ENCODE measurements around the gene WDR73. TPM values are rescaled to one million over a fixed set of nuclear protein-coding genes. Genes with fewer than 3 reads are reported as not detected.
"Not testable (repeated sequence)": the region's sequence is repeated elsewhere in the genome, so short reads cannot be mapped to it uniquely, and the experiment has no call there.

The WDR73 gene
- total and polyA plus RNA-seq, 10 of the 15 experiments (the other 5 are each of a cell fraction or from before 2014, with no cell fraction given), result 4.4 to 25.6 (median 16.3) TPM

- H3K4me3 ChIP-seq; H3K27ac ChIP-seq (ENCODE audit: control insufficient read depth, insufficient read depth); H2AFZ ChIP-seq (ENCODE audit: control insufficient read depth, low read depth, low read length); in situ Hi-C loops (cut with MboI); H3K4me1 ChIP-seq (ENCODE audit: control insufficient read depth, insufficient read depth, low read length); BruUV-seq (replicated peaks); intact Hi-C loops (cut with micrococcal nuclease; ENCODE audit: unreplicated experiment); RAD21 ChIA-PET (ENCODE audit: unreplicated experiment); H4K20me1 ChIP-seq (ENCODE audit: control insufficient read depth, insufficient read depth); FAIRE-seq; H3K79me2 ChIP-seq (ENCODE audit: control insufficient read depth, insufficient read depth, low read length); H3K9me3 ChIP-seq (replicated peaks; ENCODE audit: control insufficient read depth, insufficient read depth, low read length); CTCF ChIA-PET; H3K27me3 ChIP-seq (replicated peaks in 1 of 2; ENCODE audit: control insufficient read depth in 2 of 2, insufficient read depth in 2 of 2, low read length in 1 of 2); DNase-seq (ENCODE audit: low read depth, low spot score); H3K9ac ChIP-seq (ENCODE audit: control insufficient read depth, insufficient read depth, low read length): not testable (repeated sequence)
- peak; percentile 58; the same call in 1 of the 2 replicates for TF ChIP-seq SPI1 (IDR thresholded peaks at IDR 0.05; ENCODE audit: borderline replicate concordance, insufficient read depth, low read depth, low read length)
- Histone ChIP-seq H3K4me2 (ENCODE audit: control insufficient read depth, insufficient read depth) (peak overlapping the region; percentile 25; the same call in 1 of the 2 replicates), H3K36me3 (ENCODE audit: control insufficient read depth in 2 of 2, insufficient read depth in 2 of 2, low read length in 1 of 2) (peaks cover 7 to 16% of the 10 kb centered on the region in 2 experiments; a peak in 3 of 4 replicates)
- SMC1A ChIA-PET (ENCODE audit: uncharacterized antibody, unreplicated experiment), result interaction anchor here (2.2 kb wide), 1 partner anchor 16 kb away, joined by 5 read pairs; no protein-coding TSS in a partner anchor
- peak; percentile 58 for ATAC-seq
- POLR2A ChIA-PET, result interaction anchor here (0.6 to 1.0 kb wide), 2 partner anchors 28 to 56 kb away, joined by 3 to 6 read pairs; no protein-coding TSS in a partner anchor
- 49% methylated on average over 7 of the region's 7 CpGs for WGBS (ENCODE audit: insufficient coverage, insufficient replicate concordance, low lambda C conversion rate, missing lambda C conversion rate)
Measured at GRCh38 chr15:84686446-84686845, 32.4 kb upstream of the WDR73 start.

GRCh38 chr15:84685304-84685703, 31.2 kb upstream of the WDR73 start:
- Histone ChIP-seq H4K20me1 (ENCODE audit: control insufficient read depth, insufficient read depth) (no peaks in the 10 kb centered on the region), H3K27ac (ENCODE audit: control insufficient read depth, insufficient read depth) (no peak overlapping the region), H3K4me3 (no peak overlapping the region), H3K36me3 (ENCODE audit: control insufficient read depth in 2 of 2, insufficient read depth in 2 of 2, low read length in 1 of 2) (peaks cover 5 to 14% of the 10 kb centered on the region in 2 experiments; a peak in 3 of 4 replicates), H3K79me2 (ENCODE audit: control insufficient read depth, insufficient read depth, low read length) (peaks cover 2% of the 10 kb centered on the region; the same call in 1 of the 2 replicates), H2AFZ (ENCODE audit: control insufficient read depth, low read depth, low read length) (no peak overlapping the region), H3K4me1 (ENCODE audit: control insufficient read depth, insufficient read depth, low read length) (peaks cover 8% of the 10 kb centered on the region; the same call in 1 of the 2 replicates), H3K4me2 (ENCODE audit: control insufficient read depth, insufficient read depth) (no peak overlapping the region), H3K9ac (ENCODE audit: control insufficient read depth, insufficient read depth, low read length) (no peak overlapping the region), H3K27me3 (replicated peaks in 1 of 2; ENCODE audit: control insufficient read depth in 2 of 2, insufficient read depth in 2 of 2, low read length in 1 of 2) (no peaks in the 10 kb centered on the region), H3K9me3 (replicated peaks; ENCODE audit: control insufficient read depth, insufficient read depth, low read length) (peaks cover 2% of the 10 kb centered on the region; the same call in 1 of the 3 replicates)
- in situ Hi-C loops (cut with MboI), result no loop called here
- ATAC-seq (no peak), FAIRE-seq (no peak), DNase-seq (ENCODE audit: low read depth, low spot score) (no peak)
- ChIA-PET POLR2A (interaction anchor here (0.5 kb wide), 1 partner anchor 12 kb away, joined by 3 read pairs; no protein-coding TSS in a partner anchor), SMC1A (ENCODE audit: uncharacterized antibody, unreplicated experiment) (interaction anchor here (1.0 to 2.2 kb wide), 2 partner anchors 18 to 27 kb away, joined by 3 to 5 read pairs; no protein-coding TSS in a partner anchor), CTCF (no interaction called here), RAD21 (ENCODE audit: unreplicated experiment) (no interaction called here)
- BruUV-seq (replicated peaks), result no TSS peak
- 100% methylated on average over 5 of the region's 5 CpGs for WGBS (ENCODE audit: insufficient coverage, insufficient replicate concordance, low lambda C conversion rate, missing lambda C conversion rate)
- intact Hi-C loops (cut with micrococcal nuclease; ENCODE audit: unreplicated experiment), result no loop called here
- TF ChIP-seq SP1 (IDR thresholded peaks at IDR 0.05; ENCODE audit: low read depth, low read length) (no peak), JUND (IDR thresholded peaks at IDR 0.05; ENCODE audit: low read depth, low read length) (no peak), SMC3 (IDR thresholded peaks at IDR 0.05; ENCODE audit: borderline replicate concordance, low read length) (no peak), HDAC6 (IDR thresholded peaks at IDR 0.05; ENCODE audit: unreplicated experiment) (no peak), RB1 (IDR thresholded peaks at IDR 0.05; ENCODE audit: borderline replicate concordance) (no peak), NR2F1 (conservative IDR thresholded peaks at IDR 0.05) (no peak), CHD4 (IDR thresholded peaks at IDR 0.05) (no peak), RAD21 (IDR thresholded peaks at IDR 0.05; ENCODE audit: insufficient read depth, low read depth, low read length) (no peak), NRF1 (conservative IDR thresholded peaks at IDR 0.05; ENCODE audit: low read depth, low read length) (no peak), ZNF622 (IDR thresholded peaks at IDR 0.05) (no peak), STAT3 (IDR thresholded peaks at IDR 0.05; ENCODE audit: low read depth, low read length) (no peak), SMAD5 (IDR thresholded peaks at IDR 0.05; ENCODE audit: low read depth) (no peak), CHD1 (IDR thresholded peaks at IDR 0.05; ENCODE audit: low read depth, low read length) (no peak), ZBTB4 (CRISPR knock-in tag; IDR thresholded peaks at IDR 0.05) (no peak), ZNF384 (IDR thresholded peaks at IDR 0.05; ENCODE audit: borderline replicate concordance, low read depth, low read length) (no peak)
